Upper lobe of left lung (tissue), 6 donors: ENCODE measurements around the gene PRDX3. TPM values are rescaled to one million over a fixed set of nuclear protein-coding genes. Genes with fewer than 3 reads are reported as not detected.
"Not testable (repeated sequence)": the region's sequence is repeated elsewhere in the genome, so short reads cannot be mapped to it uniquely, and the experiment has no call there.

ENCODE experiments used
- ATAC-seq, 2 donors: fragments of 200-7000 bp; cut with Tn5 transposase; one replicate each; pipeline ENCODE4 v1.9.1; 2022; ENCODE audit warnings: mild to moderate bottlenecking in 2 of 2, moderate library complexity in 2 of 2; ENCODE audit not compliant: low FRiP score in 2 of 2
- DNase-seq, 2 donors: peaks; one replicate each; pipeline ENCODE4 v3.0.0-alpha.2; 2019 to 2020
- H3K27ac ChIP-seq, 4 donors: fragments of 200-600 bp; sonication (generic); one replicate each; pipeline ENCODE4 v1.5.1; 2016 to 2019
- H3K27me3 ChIP-seq, 4 donors: fragments of 200-600 bp; sonication (generic); one replicate each; pipeline ENCODE4 v1.5.1; 2017 to 2019
- H3K36me3 ChIP-seq, 4 donors: fragments of 200-600 bp; sonication (generic); one replicate each; pipeline ENCODE4 v1.5.1; 2016 to 2019
- H3K4me1 ChIP-seq, 4 donors: fragments of 200-600 bp; sonication (generic); one replicate each; pipeline ENCODE4 v1.5.1; 2018 to 2019
- H3K4me3 ChIP-seq, 4 donors: fragments of 200-600 bp; sonication (generic); one replicate each; pipeline ENCODE4 v1.5.1; 2017 to 2019; ENCODE audit warnings: mild to moderate bottlenecking in 2 of 4, moderate library complexity in 1 of 4
- H3K9me3 ChIP-seq, 4 donors: fragments of 200-600 bp; sonication (generic); one replicate each; pipeline ENCODE4 v1.5.1; 2018 to 2019
- EP300 ChIP-seq, 4 donors: sonication (generic); formaldehyde crosslinking; IDR thresholded peaks; one replicate each; pipeline ENCODE4 v1.5.1; 2017; ENCODE audit warnings: antibody characterized with exemption in 4 of 4, control low read depth in 2 of 4
- POLR2A ChIP-seq, 4 donors: fragments of 450-650 bp; IDR thresholded peaks; one replicate each; pipeline ENCODE4 v1.5.1; 2016 to 2017; ENCODE audit warnings: antibody characterized with exemption in 4 of 4, mild to moderate bottlenecking in 2 of 4
- POLR2AphosphoS5 ChIP-seq, 2 donors: sonication (generic); formaldehyde crosslinking; IDR thresholded peaks; one replicate each; pipeline ENCODE4 v1.5.1; 2017; ENCODE audit warnings: antibody characterized with exemption in 2 of 2
- WGBS, 2 donors: methylation state at CpG; one replicate each; pipeline ENCODE4 v1.1.5; 2017 to 2018; 5-methylcytosine and 5-hydroxymethylcytosine counted together
- total RNA-seq, 6 donors: library from RNA; depleted of rRNA in 4 of 6; stranded (reverse); fragments of >200 nt in 4 of 6; gene quantifications; one replicate each; pipeline versions ENCODE4 v1.1.0 to v1.2.1, GENCODE V29; 2016 to 2021
- TF ChIP-seq, protein P1 (sequence below), 6 experiments: fragments of 450-650 bp in 4 of 6; fragments of 200-600 bp in 2 of 6; sonication (generic) in 2 of 6; IDR thresholded peaks; one replicate each; pipeline ENCODE4 v1.5.1; 2016 to 2019; ENCODE audit warnings: antibody characterized with exemption in 6 of 6
- donor health status: DM: no; HTN: no; CAD: no; lungs with moderate emphysema.
- donor health status: DM: no; HTN: yes; CAD: no; lungs with severe emphysema.

Gene PRDX3
- total RNA-seq, 6 donors from 2014 or later = 29.9 to 104 (median 85.1) TPM

DNA sequence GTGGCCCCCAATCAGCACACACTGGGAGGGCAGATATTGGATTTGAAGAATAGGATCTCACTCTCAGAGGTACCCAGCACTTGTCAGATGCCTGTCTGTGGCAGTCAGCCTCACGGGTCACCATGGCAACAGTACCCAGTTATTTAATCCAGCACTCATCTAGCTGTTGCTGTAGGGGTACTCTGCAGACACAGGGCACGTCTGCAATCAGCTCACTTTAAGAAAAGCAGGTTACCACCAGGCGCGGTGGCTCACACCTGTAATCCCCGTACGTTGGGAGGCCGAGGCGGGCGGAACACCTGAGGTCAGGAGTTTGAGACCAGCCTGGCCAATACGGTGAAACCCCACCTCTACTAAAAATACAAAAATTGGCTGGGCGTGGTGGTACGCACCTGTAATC, 25.0 kb downstream of the PRDX3 start:
- Histone ChIP-seq H3K9me3 (no peaks in the 10 kb centered on the region), H3K27ac (no peak overlapping the region), H3K4me1 (no peaks in the 10 kb centered on the region), H3K27me3 (no peaks in the 10 kb centered on the region), H3K4me3 (no peak overlapping the region), H3K36me3 (peaks cover 18 to 74% (median 53%) of the 10 kb centered on the region in 4 donors)
- no peak for DNase-seq
- WGBS, 2 donors = 94 to 96% methylated on average over 11 to 12 of the region's 12 CpGs
- TF ChIP-seq EP300 (IDR thresholded peaks at IDR 0.05) = no peak
- TF ChIP-seq, protein P1, sequence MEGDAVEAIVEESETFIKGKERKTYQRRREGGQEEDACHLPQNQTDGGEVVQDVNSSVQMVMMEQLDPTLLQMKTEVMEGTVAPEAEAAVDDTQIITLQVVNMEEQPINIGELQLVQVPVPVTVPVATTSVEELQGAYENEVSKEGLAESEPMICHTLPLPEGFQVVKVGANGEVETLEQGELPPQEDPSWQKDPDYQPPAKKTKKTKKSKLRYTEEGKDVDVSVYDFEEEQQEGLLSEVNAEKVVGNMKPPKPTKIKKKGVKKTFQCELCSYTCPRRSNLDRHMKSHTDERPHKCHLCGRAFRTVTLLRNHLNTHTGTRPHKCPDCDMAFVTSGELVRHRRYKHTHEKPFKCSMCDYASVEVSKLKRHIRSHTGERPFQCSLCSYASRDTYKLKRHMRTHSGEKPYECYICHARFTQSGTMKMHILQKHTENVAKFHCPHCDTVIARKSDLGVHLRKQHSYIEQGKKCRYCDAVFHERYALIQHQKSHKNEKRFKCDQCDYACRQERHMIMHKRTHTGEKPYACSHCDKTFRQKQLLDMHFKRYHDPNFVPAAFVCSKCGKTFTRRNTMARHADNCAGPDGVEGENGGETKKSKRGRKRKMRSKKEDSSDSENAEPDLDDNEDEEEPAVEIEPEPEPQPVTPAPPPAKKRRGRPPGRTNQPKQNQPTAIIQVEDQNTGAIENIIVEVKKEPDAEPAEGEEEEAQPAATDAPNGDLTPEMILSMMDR (IDR thresholded peaks at IDR 0.05) = no peak
- TF ChIP-seq POLR2AphosphoS5 (IDR thresholded peaks at IDR 0.05) = no peak
- TF ChIP-seq POLR2A (IDR thresholded peaks at IDR 0.05) = no peak
- ATAC-seq = no peak

DNA sequence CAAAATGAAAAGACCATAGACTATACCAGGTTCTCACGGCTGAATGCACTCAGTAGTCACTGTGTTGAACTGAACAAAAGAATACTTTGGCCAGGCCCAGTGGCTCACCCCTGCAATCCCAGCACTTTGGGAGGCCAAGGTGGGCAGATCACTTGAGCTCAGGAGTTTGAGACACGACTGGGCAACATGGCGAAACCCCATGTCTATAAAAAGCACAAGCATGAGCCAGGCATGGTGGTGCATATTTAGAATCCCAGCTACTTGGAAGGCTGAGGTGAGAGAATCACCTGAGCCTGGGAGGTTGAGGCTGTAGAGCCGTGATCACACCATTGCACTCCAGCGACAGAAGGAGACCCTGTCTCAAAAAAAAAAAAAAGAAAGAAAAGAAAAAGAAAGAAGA, 25.6 kb downstream of the PRDX3 start:
- Histone ChIP-seq H3K4me1 (no peaks in the 10 kb centered on the region), H3K9me3 (no peaks in the 10 kb centered on the region), H3K36me3 (peaks cover 21 to 77% (median 53%) of the 10 kb centered on the region in 4 donors), H3K27me3 (no peaks in the 10 kb centered on the region), H3K27ac (no peak overlapping the region), H3K4me3 (no peak overlapping the region)
- 93 to 98% methylated on average over 5 of the region's 5 CpGs for WGBS, 2 donors
- no peak for TF ChIP-seq POLR2AphosphoS5 (IDR thresholded peaks at IDR 0.05)
- no peak for TF ChIP-seq POLR2A (IDR thresholded peaks at IDR 0.05)
- TF ChIP-seq EP300 (IDR thresholded peaks at IDR 0.05) = no peak
- TF ChIP-seq, protein P1 (IDR thresholded peaks at IDR 0.05) = no peak
- DNase-seq (no peak), ATAC-seq (no peak)

DNA sequence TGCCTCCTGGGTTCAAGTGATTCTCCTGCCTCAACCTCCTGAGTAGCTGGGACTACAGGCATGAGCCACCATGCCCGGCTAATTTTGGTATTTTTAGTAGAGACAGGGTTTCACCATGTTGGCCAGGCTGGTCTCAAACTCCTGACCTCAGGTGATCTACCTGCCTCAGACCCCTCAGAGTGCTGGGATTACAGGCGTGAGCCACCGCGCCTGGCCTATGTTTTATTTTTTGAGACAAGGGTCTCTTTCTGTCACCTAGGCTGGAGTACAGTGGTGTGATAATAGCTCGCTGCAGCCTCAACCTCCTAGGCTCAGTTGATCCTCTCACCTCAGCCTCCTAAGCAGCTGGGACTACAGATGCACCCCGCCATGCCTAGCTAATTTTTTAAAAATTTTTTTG, 27.0 kb downstream of the PRDX3 start:
- H3K36me3 ChIP-seq = peaks cover 21 to 83% (median 56%) of the 10 kb centered on the region in 4 donors
- not testable (repeated sequence) for H3K4me1 ChIP-seq, H3K9me3 ChIP-seq, H3K27me3 ChIP-seq, DNase-seq, ATAC-seq, H3K4me3 ChIP-seq, H3K27ac ChIP-seq
- WGBS, 2 donors = 96 to 100% methylated on average over 6 of the region's 6 CpGs

DNA sequence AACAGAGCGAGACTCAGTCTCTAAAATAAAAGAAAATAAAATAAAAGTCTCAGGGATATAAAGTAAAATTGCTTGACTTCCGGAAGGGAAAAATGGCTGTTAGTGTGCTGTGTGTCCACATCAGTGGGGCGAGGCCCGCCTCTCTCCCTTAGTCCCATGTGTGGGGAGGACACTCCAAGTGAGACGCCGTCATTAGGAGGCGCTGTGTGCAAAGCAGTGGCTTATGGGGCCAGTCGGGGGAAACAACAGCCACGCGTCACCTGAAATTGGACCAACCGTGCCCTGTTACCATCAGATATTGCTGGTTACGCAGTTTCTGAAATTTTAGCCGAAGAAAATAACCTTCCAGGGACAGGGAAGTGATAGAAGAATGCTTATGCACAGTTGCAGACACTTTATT, 28.9 kb downstream of the PRDX3 start:
- H3K9me3 ChIP-seq = no peaks in the 10 kb centered on the region
- TF ChIP-seq POLR2AphosphoS5 (IDR thresholded peaks at IDR 0.05) = no peak
- no peak for TF ChIP-seq POLR2A (IDR thresholded peaks at IDR 0.05)
- TF ChIP-seq EP300 (IDR thresholded peaks at IDR 0.05) = no peak
- ATAC-seq (no peak), DNase-seq (no peak)
- no peak overlapping the region for H3K4me3 ChIP-seq
- 87% methylated on average over 13 of the region's 13 CpGs for whole genome bisulfite sequencing, 2 donors
- H3K27ac ChIP-seq = no peak overlapping the region
- H3K4me1 ChIP-seq = no peaks in the 10 kb centered on the region
- H3K27me3 ChIP-seq = no peaks in the 10 kb centered on the region
- peaks cover 7 to 76% (median 44%) of the 10 kb centered on the region in 4 donors for H3K36me3 ChIP-seq

DNA sequence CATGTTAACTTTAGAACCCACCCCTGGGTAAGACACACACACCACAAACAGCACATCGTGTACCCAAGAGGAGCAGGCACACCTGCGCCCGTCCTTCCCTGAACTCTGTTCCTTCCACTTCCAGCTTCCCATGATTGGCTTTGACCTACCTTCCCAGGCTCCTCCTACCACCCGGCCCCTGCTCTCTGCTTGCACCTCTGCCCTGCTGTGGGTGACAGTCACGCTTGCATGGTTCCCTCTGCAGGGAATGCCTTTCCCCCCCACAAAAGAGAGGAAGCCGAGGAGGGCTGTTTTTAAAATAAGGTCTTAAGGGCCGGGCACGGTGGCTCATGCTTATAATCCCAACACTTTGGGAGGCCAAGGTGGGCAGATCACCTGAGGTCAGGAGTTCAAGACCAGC, 29.5 kb downstream of the PRDX3 start:
- no peak for DNase-seq
- Histone ChIP-seq H3K9me3 (no peaks in the 10 kb centered on the region), H3K27ac (no peak overlapping the region), H3K4me1 (no peaks in the 10 kb centered on the region), H3K4me3 (no peak overlapping the region), H3K36me3 (peaks cover 7 to 71% (median 38%) of the 10 kb centered on the region in 4 donors), H3K27me3 (no peaks in the 10 kb centered on the region)
- ATAC-seq = no peak
- WGBS, 2 donors = 96% methylated on average over 8 of the region's 8 CpGs
- no peak for TF ChIP-seq POLR2A (IDR thresholded peaks at IDR 0.05)

DNA sequence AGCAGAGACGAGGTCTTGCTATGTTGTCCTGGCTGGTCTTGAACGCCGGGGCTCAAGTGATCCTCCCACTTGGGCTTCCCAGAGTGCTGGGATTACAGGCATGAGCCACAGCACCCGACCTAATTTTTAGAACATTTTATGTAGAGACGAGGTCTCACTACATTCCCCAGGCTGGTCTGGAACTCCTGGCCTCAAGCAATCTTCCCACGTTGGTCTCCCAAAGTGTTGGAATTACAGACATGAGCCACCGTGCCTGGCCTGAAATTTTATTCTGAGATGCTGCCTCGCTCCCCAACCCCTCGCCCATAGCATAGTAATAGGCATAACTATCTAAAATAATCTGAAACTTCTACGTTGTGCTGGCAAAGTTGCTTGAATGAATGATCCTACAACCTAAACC, 35.0 kb downstream of the PRDX3 start:
- no peak for TF ChIP-seq POLR2AphosphoS5 (IDR thresholded peaks at IDR 0.05)
- TF ChIP-seq, protein P1 (IDR thresholded peaks at IDR 0.05) = no peak
- DNase-seq (no peak), ATAC-seq (no peak)
- Histone ChIP-seq H3K36me3 (peaks cover 3 to 30% (median 14%) of the 10 kb centered on the region in 4 donors), H3K4me3 (no peak overlapping the region), H3K27me3 (no peaks in the 10 kb centered on the region), H3K9me3 (no peaks in the 10 kb centered on the region), H3K27ac (no peak overlapping the region), H3K4me1 (no peaks in the 10 kb centered on the region)
- WGBS, 2 donors = 87 to 94% methylated on average over 9 to 10 of the region's 10 CpGs
